HCT116 (cell line): Measurements from ENCODE around the gene COG2. TPM values are rescaled to one million over a fixed set of nuclear protein-coding genes. Genes with fewer than 3 reads are reported as not detected.

ENCODE experiments used
- ATAC-seq: fragments of 200-7000 bp; cut with Tn5 transposase; 2 replicates; pipeline ENCODE4 v1.9.1; 2020; ENCODE audit warnings: mild to moderate bottlenecking, moderate library complexity
- BruUV-seq: library from RNA; stranded (reverse); fragments of 400-500 nt; replicated peaks from 2 replicates; lab custom pipeline; 2021; lab: Mats Ljungman, UMichigan
- CTCF ChIA-PET: fragments of 300-600 bp; sonication (Branson Sonifier 250); formaldehyde crosslinking; loops from one replicate; lab custom pipeline; 2021; ENCODE audit warnings: antibody characterized with exemption; lab: Charles Lee
- POLR2A ChIA-PET: fragments of 300-600, 350-600 bp; sonication (Branson Sonifier 250); formaldehyde crosslinking; loops from one replicate; lab custom pipeline; 2021; ENCODE audit warnings: antibody characterized with exemption; lab: Charles Lee
- RAD21 ChIA-PET, 2 experiments: fragments of 300-600 bp; sonication (Branson Sonifier 250); formaldehyde crosslinking; loops; one replicate each; lab custom pipeline; 2023; ENCODE audit warnings: low total read pairs in 2 of 2; ENCODE audit not compliant: uncharacterized antibody in 2 of 2, unreplicated experiment in 2 of 2, low non-redundant PET in 1 of 2; lab: Charles Lee
- DNase-seq: peaks from one replicate; pipeline ENCODE4 v3.0.0-alpha.2; 2010; ENCODE audit warnings: low read depth, low spot score
- H2AFZ ChIP-seq: fragments of 200-600 bp; shearing (Covaris generic), sonication (generic); 2 replicates; pipeline ENCODE4 v1.6.1; 2017; ENCODE audit warnings: low read depth, mixed run types, mixed read lengths, antibody characterized with exemption, low read length; ENCODE audit not compliant: poor library complexity, severe bottlenecking
- H3K27ac ChIP-seq: 2 replicates; pipeline ENCODE4 v1.5.1; 2012; ENCODE audit warnings: low read depth, low read length
- H3K27me3 ChIP-seq: fragments of 200-600 bp; sonication (generic); 2 replicates; pipeline ENCODE4 v1.6.1; 2016; ENCODE audit warnings: mixed run types, low read length, mixed read lengths; ENCODE audit not compliant: insufficient read depth
- H3K36me3 ChIP-seq, 2 experiments: fragments of 200-500 bp in 1 of 2; fragments of 200-600 bp in 1 of 2; sonication (Bioruptor generic) in 1 of 2; sonication (generic) in 1 of 2; 2 replicates each; pipeline versions ENCODE4 v1.5.1 to v1.6.1; 2014 to 2016; ENCODE audit warnings: low read length in 2 of 2, inconsistent platforms in 1 of 2, mixed read lengths in 1 of 2, mixed run types in 1 of 2; ENCODE audit not compliant: insufficient read depth in 2 of 2, control insufficient read depth in 1 of 2
- H3K4me1 ChIP-seq, 2 experiments: fragments of 200-600 bp in 1 of 2; sonication (generic) in 1 of 2; 2 replicates each; pipeline versions ENCODE4 v1.5.1 to v1.6.1; 2012 to 2017; ENCODE audit warnings: low read length in 2 of 2, inconsistent platforms in 1 of 2, mild to moderate bottlenecking in 1 of 2, mixed read lengths in 1 of 2, mixed run types in 1 of 2, moderate library complexity in 1 of 2; ENCODE audit not compliant: insufficient read depth in 2 of 2, control insufficient read depth in 1 of 2
- H3K4me2 ChIP-seq: fragments of 200-600 bp; sonication (generic); 2 replicates; pipeline ENCODE4 v1.6.1; 2017; ENCODE audit warnings: mixed run types, low read length, mixed read lengths
- H3K4me3 ChIP-seq, 2 experiments: fragments of 200-600 bp in 1 of 2; sonication (generic) in 1 of 2; replicated peaks in 1 of 2; 2 replicates each; pipeline ENCODE4 v1.5.1; 2011 to 2016; ENCODE audit warnings: low read length in 2 of 2, control low read depth in 1 of 2, low read depth in 1 of 2, mild to moderate bottlenecking in 1 of 2, mixed read lengths in 1 of 2, mixed run types in 1 of 2
- H3K79me2 ChIP-seq: fragments of 200-600 bp; sonication (generic); 2 replicates; pipeline ENCODE4 v1.6.1; 2017; ENCODE audit warnings: mild to moderate bottlenecking, mixed run types, low read length, moderate library complexity, mixed read lengths; ENCODE audit not compliant: insufficient read depth
- H3K9ac ChIP-seq: fragments of 200-600 bp; sonication (generic); 2 replicates; pipeline ENCODE4 v1.6.1; 2016; ENCODE audit warnings: low read length, mixed read lengths
- H3K9me2 ChIP-seq: fragments of 200-600 bp; sonication (generic), shearing (Covaris generic); 2 replicates; pipeline ENCODE4 v1.6.1; 2017; ENCODE audit warnings: mixed run types, mild to moderate bottlenecking, moderate library complexity; ENCODE audit not compliant: insufficient read depth
- H3K9me3 ChIP-seq, 2 experiments: fragments of 200-500 bp in 1 of 2; fragments of 200-600 bp in 1 of 2; sonication (Bioruptor generic) in 1 of 2; sonication (generic) in 1 of 2; 2 replicates each; pipeline ENCODE4 v1.6.1; 2014 to 2017; ENCODE audit warnings: low read length in 2 of 2, mixed read lengths in 2 of 2, inconsistent platforms in 1 of 2, low read depth in 1 of 2, mild to moderate bottlenecking in 1 of 2, mixed run types in 1 of 2, moderate library complexity in 1 of 2; ENCODE audit not compliant: control insufficient read depth in 1 of 2, insufficient read depth in 1 of 2
- H4K20me1 ChIP-seq: fragments of 200-600 bp; sonication (generic), shearing (Covaris generic); 2 replicates; pipeline ENCODE4 v1.6.1; 2017; ENCODE audit warnings: mixed run types, mild to moderate bottlenecking, moderate library complexity; ENCODE audit not compliant: insufficient read depth
- EZH2 ChIP-seq: fragments of 200-600 bp; sonication (generic); IDR thresholded peaks from 2 replicates; pipeline ENCODE4 v1.6.1; 2017; ENCODE audit warnings: antibody characterized with exemption, mixed run types
- EZH2phosphoT487 ChIP-seq: fragments of 200-600 bp; IDR thresholded peaks from 2 replicates; pipeline ENCODE4 v1.6.1; 2018; ENCODE audit warnings: antibody characterized with exemption, borderline replicate concordance
- FOSL1 ChIP-seq: IDR thresholded peaks from 2 replicates; pipeline ENCODE4 v1.6.1; 2012; ENCODE audit warnings: low read depth
- JUND ChIP-seq: IDR thresholded peaks from 2 replicates; pipeline ENCODE4 v1.6.1; 2012
- SIN3A ChIP-seq: IDR thresholded peaks from 2 replicates; pipeline ENCODE4 v1.6.1; 2012; ENCODE audit warnings: low read depth
- SRF ChIP-seq: IDR thresholded peaks from 2 replicates; pipeline ENCODE4 v1.6.1; 2012; ENCODE audit warnings: low read depth
- YY1 ChIP-seq: IDR thresholded peaks from 2 replicates; pipeline ENCODE4 v1.6.1; 2011; ENCODE audit warnings: low read length, low read depth, moderate library complexity, mild to moderate bottlenecking; ENCODE audit not compliant: insufficient replicate concordance; ENCODE audit errors: extremely low read depth
- ZFX ChIP-seq: fragments of 450-650 bp; IDR thresholded peaks from 2 replicates; pipeline ENCODE4 v1.6.1; 2017
- intact Hi-C: fragments of 100-400 bp; cut with micrococcal nuclease; formaldehyde crosslinking; loops from 2 replicates; pipeline ENCODE4 v1.10.0; 2022
- total RNA-seq: library from RNA; stranded (reverse); gene quantifications from one replicate; pipeline ENCODE4 v1.2.1, GENCODE V29; 2021; ENCODE audit not compliant: unreplicated experiment
- TF ChIP-seq, protein P1 (sequence below): IDR thresholded peaks from 2 replicates; pipeline ENCODE4 v1.6.1; 2012; ENCODE audit warnings: low read depth
- TF ChIP-seq, protein P2 (sequence below): IDR thresholded peaks from 2 replicates; pipeline ENCODE4 v1.6.1; 2011; ENCODE audit warnings: mild to moderate bottlenecking, low read length, moderate library complexity; ENCODE audit not compliant: insufficient replicate concordance; ENCODE audit errors: extremely low read depth
- TF ChIP-seq, protein P3 (sequence below), 3 experiments: fragments of 200-600 bp in 1 of 3; sonication (generic) in 1 of 3; IDR thresholded peaks in 2 of 3; conservative IDR thresholded peaks in 1 of 3; 2 replicates each; pipeline ENCODE4 v1.5.1; 2012 to 2017; ENCODE audit warnings: low read depth in 2 of 3, low read length in 2 of 3, antibody characterized with exemption in 1 of 3, borderline replicate concordance in 1 of 3, control low read depth in 1 of 3, mild to moderate bottlenecking in 1 of 3, mixed read lengths in 1 of 3, mixed run types in 1 of 3, moderate library complexity in 1 of 3; ENCODE audit not compliant: insufficient read depth in 1 of 3

COG2 gene
- total RNA-seq, 1 experiment from 2014 or later: 28.6 TPM

DNA sequence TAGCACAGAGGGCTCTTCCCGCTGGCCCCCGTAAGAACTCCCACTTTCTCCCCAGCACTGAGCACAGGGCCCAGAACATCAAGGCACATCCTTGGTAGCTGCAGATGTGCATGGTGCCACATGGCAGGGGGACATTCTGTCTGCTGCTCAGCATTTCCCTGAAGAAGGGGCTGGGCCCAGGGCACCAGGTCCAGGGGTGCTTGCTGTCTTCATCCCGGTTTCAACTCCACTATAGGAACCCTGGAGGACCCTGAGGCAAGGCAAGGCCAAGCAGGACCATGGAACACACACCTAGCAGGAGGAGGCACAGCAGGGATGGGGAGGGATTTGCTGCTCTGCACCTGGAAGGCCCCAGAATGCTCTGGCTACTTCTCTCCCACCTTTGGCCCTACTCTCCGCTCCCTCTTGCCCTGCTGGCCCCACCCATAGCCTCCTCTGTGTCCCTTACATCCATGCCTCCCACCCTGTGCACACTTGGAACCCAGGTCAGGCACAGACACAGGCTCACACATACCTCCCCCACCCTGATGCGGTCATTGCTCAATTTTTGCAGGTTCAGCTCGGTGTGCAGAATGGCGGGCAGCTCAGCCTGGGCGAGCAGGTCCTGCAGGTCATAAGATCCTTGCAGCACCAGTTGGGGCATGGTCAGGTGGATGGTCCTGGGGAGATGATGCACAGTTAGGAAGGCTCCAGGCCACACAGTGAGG is 61.6 kb downstream of the COG2 start:
- Histone ChIP-seq H2AFZ (no peak overlapping the region), H3K4me1 (peaks cover 14 to 16% of the 10 kb centered on the region in 2 experiments), H3K4me2 (0 out of 2 replicates have a peak overlapping the region, but pooled peaks have one; percentile 36), H3K9me2 (no peaks in the 10 kb centered on the region), H3K4me3 (no peak overlapping the region), H3K9ac (no peak overlapping the region), H3K36me3 (no peaks in the 10 kb centered on the region), H4K20me1 (no peaks in the 10 kb centered on the region), H3K27me3 (peaks cover 4% of the 10 kb centered on the region; the same call in 1 of the 2 replicates), H3K27ac (no peak overlapping the region), H3K79me2 (no peaks in the 10 kb centered on the region), H3K9me3 (no peaks in the 10 kb centered on the region)
- TF ChIP-seq EZH2phosphoT487: no peak
- no peak for TF ChIP-seq JUND
- ChIA-PET POLR2A (no interaction called here), CTCF (no interaction called here), RAD21 (no interaction called here)
- intact Hi-C loops: no loop called here
- ATAC-seq (no peak; the same call in 1 of the 2 replicates), DNase-seq (no peak)
- BruUV-seq: no TSS peak

DNA sequence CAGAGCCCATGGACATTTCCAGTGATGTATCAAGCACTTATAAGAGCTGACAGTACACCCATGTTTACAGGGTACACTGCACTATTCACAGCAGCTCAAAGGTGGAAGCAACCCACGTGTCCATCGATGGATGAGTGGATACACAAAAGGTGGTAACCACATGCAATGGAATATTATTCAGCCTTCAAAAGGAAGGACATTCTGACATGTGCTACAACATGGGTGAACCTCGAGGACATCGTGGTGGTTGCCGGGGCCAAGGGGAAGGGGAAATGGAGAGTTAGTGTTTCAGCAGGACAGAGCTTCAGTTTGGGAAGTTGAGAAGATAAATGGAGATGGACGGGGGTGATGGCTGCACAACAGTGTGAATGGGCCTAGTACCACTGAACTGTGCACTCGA is 62.5 kb downstream of the COG2 start:
- Histone ChIP-seq H3K9ac (no peak overlapping the region), H3K79me2 (no peaks in the 10 kb centered on the region), H3K4me2 (no peak overlapping the region), H3K4me1 (peaks cover 14 to 16% of the 10 kb centered on the region in 2 experiments), H3K4me3 (no peak overlapping the region), H3K9me2 (no peaks in the 10 kb centered on the region), H2AFZ (no peak overlapping the region), H3K27ac (no peak overlapping the region), H3K36me3 (no peaks in the 10 kb centered on the region), H4K20me1 (no peaks in the 10 kb centered on the region), H3K9me3 (no peaks in the 10 kb centered on the region), H3K27me3 (peaks cover 4% of the 10 kb centered on the region; the same call in 1 of the 2 replicates)
- DNase-seq: no peak
- POLR2A ChIA-PET: no interaction called here
- RAD21 ChIA-PET: no interaction called here
- no TSS peak for BruUV-seq
- CTCF ChIA-PET: no interaction called here
- ATAC-seq: no peak
- intact Hi-C loops: no loop called here
- TF ChIP-seq, protein P1, sequence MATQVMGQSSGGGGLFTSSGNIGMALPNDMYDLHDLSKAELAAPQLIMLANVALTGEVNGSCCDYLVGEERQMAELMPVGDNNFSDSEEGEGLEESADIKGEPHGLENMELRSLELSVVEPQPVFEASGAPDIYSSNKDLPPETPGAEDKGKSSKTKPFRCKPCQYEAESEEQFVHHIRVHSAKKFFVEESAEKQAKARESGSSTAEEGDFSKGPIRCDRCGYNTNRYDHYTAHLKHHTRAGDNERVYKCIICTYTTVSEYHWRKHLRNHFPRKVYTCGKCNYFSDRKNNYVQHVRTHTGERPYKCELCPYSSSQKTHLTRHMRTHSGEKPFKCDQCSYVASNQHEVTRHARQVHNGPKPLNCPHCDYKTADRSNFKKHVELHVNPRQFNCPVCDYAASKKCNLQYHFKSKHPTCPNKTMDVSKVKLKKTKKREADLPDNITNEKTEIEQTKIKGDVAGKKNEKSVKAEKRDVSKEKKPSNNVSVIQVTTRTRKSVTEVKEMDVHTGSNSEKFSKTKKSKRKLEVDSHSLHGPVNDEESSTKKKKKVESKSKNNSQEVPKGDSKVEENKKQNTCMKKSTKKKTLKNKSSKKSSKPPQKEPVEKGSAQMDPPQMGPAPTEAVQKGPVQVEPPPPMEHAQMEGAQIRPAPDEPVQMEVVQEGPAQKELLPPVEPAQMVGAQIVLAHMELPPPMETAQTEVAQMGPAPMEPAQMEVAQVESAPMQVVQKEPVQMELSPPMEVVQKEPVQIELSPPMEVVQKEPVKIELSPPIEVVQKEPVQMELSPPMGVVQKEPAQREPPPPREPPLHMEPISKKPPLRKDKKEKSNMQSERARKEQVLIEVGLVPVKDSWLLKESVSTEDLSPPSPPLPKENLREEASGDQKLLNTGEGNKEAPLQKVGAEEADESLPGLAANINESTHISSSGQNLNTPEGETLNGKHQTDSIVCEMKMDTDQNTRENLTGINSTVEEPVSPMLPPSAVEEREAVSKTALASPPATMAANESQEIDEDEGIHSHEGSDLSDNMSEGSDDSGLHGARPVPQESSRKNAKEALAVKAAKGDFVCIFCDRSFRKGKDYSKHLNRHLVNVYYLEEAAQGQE: no peak
- TF ChIP-seq FOSL1: no peak
- TF ChIP-seq YY1: no peak
- TF ChIP-seq ZFX: no peak
- TF ChIP-seq, protein P2, sequence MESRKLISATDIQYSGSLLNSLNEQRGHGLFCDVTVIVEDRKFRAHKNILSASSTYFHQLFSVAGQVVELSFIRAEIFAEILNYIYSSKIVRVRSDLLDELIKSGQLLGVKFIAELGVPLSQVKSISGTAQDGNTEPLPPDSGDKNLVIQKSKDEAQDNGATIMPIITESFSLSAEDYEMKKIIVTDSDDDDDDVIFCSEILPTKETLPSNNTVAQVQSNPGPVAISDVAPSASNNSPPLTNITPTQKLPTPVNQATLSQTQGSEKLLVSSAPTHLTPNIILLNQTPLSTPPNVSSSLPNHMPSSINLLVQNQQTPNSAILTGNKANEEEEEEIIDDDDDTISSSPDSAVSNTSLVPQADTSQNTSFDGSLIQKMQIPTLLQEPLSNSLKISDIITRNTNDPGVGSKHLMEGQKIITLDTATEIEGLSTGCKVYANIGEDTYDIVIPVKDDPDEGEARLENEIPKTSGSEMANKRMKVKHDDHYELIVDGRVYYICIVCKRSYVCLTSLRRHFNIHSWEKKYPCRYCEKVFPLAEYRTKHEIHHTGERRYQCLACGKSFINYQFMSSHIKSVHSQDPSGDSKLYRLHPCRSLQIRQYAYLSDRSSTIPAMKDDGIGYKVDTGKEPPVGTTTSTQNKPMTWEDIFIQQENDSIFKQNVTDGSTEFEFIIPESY: no peak
- TF ChIP-seq SRF: no peak
- TF ChIP-seq EZH2: no peak
- TF ChIP-seq SIN3A: no peak
- TF ChIP-seq, protein P3, sequence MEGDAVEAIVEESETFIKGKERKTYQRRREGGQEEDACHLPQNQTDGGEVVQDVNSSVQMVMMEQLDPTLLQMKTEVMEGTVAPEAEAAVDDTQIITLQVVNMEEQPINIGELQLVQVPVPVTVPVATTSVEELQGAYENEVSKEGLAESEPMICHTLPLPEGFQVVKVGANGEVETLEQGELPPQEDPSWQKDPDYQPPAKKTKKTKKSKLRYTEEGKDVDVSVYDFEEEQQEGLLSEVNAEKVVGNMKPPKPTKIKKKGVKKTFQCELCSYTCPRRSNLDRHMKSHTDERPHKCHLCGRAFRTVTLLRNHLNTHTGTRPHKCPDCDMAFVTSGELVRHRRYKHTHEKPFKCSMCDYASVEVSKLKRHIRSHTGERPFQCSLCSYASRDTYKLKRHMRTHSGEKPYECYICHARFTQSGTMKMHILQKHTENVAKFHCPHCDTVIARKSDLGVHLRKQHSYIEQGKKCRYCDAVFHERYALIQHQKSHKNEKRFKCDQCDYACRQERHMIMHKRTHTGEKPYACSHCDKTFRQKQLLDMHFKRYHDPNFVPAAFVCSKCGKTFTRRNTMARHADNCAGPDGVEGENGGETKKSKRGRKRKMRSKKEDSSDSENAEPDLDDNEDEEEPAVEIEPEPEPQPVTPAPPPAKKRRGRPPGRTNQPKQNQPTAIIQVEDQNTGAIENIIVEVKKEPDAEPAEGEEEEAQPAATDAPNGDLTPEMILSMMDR (IDR thresholded peaks at IDR 0.05 in 2 of 3, conservative IDR thresholded peaks at IDR 0.05 in 1 of 3; ENCODE audit: borderline replicate concordance in 1 of 3, insufficient read depth in 1 of 3, low read depth in 2 of 3, low read length in 2 of 3): no peak
